Hematopoietic multipotent progenitor cell (in vitro differentiated cells): ENCODE results near the gene C3. TPM values are rescaled to one million over a fixed set of nuclear protein-coding genes. Genes with fewer than 3 reads are reported as not detected.
"Not testable (repeated sequence)": the region's sequence is repeated elsewhere in the genome, so short reads cannot be mapped to it uniquely, and the experiment has no call there.

Experiments
- DNase-seq, 3 donors: peaks; one replicate each; pipeline ENCODE4 v3.0.0-alpha.2; 2011 to 2015; ENCODE audit warnings: low read depth in 2 of 3, low spot score in 2 of 3
- total RNA-seq: library from RNA; depleted of rRNA; stranded (reverse); fragments of >200 nt; gene quantifications from one replicate; pipeline ENCODE4 v1.2.3, GENCODE V29; 2012

The C3 gene
- total RNA-seq, 1 donor: under 0.01 TPM

DNA sequence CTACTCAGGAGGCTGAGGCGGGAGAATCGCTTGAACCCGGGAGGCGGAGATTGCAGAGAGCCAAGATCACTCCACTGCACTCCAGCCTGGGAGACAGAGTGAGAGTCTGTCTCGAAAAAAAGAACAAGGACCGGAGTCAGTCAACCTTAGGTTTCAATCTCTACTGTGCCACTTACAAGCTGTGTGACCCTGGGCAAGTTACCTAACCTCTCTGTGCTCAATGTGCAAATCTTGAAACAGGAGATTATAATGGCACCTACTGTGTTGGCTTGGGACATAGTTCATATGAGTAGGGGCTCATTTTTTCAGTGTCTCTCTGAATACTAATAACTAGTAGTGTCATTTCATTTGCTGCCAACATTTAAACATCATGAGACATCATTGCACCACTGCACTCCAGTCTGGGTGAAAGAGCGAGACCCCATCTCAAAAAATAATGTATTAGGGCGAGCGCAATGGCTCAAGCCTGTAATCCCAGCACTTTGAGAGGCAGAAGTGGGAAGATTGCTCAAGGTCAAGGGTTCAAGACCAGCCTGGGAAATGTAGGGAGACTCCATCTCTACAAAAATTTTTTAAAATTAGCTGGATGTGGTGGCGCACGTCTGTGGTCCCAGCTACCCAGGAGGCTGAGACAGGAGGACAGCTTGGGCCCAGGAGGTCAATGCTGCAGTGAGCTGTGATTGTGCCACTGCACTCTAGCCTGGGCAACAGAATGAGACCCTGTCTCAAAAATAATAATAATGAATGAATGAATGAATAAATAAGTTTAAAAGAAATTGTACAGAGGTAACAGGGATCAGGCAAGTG is 5.5 kb downstream of the C3 start:
- no peak for DNase-seq

- DNase-seq: no peak
Observed at GRCh38 chr19:6713773-6714692, 6.4 kb downstream of the C3 start.

DNA sequence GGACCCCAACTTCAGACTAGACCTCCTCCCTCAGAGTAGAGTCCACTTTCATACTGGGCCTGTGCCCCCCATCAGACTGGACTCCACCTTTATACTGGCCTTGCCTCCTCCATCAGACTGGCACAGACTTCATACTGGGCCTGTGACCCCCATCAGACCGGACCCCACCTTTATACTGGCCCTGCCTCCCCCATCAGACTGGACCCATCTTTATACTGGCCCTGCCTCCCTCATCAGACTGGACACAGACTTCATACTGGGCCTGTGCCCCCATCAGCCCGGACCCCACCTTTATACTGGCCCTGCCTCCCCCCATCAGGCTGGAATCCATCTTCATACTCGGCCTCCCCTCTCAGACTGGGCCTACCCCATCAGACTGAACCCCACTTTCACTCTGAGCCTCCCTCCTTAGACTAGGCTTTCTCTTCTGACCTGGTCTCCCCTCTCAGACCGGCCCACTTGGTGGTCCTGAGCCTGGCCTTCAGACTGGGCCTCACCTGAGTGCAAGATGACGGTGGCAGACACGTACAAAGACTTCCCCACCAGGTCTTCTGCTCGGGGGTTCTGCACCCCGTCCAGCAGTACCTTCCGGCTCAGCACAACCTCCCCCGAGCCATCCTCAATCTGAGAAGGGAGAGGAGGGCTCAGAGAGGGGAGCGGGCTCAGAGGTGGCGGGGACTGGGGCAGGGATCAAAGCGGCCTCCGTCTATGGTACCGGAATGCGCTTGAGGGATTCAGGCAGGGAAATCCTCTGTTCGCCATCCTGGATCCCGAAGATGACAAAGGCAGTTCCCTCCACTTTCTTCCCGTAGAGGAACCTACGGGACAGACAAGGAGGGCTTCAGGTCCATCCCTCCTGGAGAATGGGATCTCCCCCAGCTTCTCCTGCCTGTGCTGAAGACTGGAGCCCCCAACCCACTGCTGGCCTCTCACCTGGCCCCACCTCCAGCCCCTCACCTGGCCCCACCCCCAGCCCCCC is 7.5 kb downstream of the C3 start:
- no peak for DNase-seq

DNA sequence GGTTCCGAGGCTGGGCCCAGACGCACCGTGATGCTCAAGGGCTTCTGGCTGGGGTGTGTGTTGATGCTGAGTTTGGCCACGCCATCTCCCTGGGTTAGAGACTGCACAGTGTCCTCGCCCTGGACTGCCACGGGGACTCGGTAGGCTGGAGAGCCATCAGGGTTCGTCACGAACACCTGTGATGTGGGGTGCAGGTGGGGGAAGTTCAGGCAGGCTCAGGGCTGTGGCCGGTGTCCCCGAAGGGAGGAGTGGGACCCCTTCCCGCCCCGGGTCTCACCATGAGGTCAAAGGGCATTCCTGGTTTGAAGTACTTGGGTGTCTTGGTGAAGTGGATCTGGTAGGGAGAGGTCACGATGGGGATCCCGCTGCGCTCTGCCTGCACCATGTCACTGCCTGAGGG is 8.2 kb downstream of the C3 start:
- no peak for DNase-seq

- DNase-seq: no peak
Observed at GRCh38 chr19:6711605-6712004, 8.8 kb downstream of the C3 start.

- DNase-seq: no peak
Observed at GRCh38 chr19:6711078-6711361, 9.4 kb downstream of the C3 start.

- no peak for DNase-seq
Observed at GRCh38 chr19:6710273-6711077, 10.0 kb downstream of the C3 start.

GRCh38 chr19:6709549-6709948 is 10.9 kb downstream of the C3 start:
- DNase-seq: no peak

- not testable (repeated sequence) for DNase-seq
Observed at GRCh38 chr19:6708913-6709312, 11.5 kb downstream of the C3 start.

- DNase-seq: no peak
Observed at GRCh38 chr19:6708346-6708745, 12.1 kb downstream of the C3 start.

- DNase-seq: no peak
Observed at GRCh38 chr19:6707658-6708018, 12.8 kb downstream of the C3 start.

DNA sequence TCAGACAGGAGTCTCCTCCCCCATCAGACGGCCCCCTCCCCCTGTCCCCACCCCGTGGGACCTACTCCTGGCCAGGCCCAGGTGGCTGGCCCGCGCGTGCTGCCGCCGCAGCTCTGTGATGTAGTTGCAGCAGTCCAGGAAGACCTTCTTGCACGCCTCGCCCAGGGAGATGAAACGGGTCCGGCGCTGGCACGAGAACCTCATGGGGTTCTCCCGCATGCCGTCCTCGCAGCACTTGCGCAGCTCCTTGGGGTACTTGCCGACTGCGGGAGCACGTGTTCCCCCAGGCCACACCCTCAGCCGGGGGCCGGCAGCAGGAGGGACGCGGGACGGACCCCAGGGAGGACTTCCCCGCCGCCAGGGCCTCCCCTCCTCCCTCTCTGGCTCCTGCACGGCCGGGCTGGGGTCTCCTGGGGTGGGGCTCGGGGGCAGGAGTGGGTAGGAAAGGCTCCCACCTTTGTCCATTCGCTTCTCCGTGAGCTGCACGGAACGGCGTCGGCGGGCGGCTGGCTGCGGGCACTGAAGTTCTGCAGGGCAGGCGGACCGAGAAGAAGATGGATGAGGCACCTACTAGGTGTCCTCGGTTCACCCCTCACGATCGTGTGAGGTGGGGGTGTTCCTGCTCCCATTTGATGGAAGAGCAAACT is 13.3 kb downstream of the C3 start:
- no peak for DNase-seq

DNA sequence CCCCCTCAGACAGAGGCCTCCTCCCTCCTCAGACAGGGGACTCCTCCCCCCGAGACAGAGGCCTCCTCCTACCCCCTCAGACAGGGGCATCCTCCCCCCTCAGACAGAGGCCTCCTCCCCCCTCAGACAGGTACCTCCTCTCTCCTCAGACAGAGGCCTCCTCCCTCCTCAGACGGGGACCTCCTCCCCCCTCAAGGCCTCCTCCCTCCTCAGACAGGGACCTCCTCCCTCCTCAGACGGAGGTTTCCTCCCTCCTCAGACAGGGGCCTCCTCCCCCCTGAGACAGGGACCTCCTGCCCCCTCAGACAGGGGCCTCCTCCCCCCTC is 13.9 kb downstream of the C3 start:
- DNase-seq: no peak

GRCh38 chr19:6705931-6706632 is 14.4 kb downstream of the C3 start:
- DNase-seq: no peak

- DNase-seq: no peak
Observed at GRCh38 chr19:6700586-6701316, 19.7 kb downstream of the C3 start.

DNA sequence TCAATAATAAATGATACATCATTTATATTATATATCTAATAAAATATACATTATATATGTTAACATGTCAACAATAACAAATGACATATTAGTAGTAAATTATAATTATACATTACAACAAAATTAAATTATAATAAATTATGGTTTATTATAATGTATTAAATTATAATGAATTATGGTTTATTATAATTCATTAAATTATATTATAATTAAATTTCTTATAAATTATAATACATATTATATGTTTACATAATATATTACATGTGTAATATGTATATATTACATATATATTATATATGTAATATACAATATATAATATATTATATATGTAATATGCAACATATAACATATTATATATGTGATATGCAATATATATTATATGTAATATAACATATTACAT is 20.5 kb downstream of the C3 start:
- no peak for DNase-seq

- no peak for DNase-seq
Observed at GRCh38 chr19:6697291-6697690, 23.2 kb downstream of the C3 start.

- no peak for DNase-seq
Observed at GRCh38 chr19:6696239-6696820, 24.1 kb downstream of the C3 start.
